ENCODE measurements around the gene STRA6. TPM values are rescaled to one million over a fixed set of nuclear protein-coding genes. Genes with fewer than 3 reads are reported as not detected.
A peak's percentile ranks its signal among the peaks of the same experiment; 100 is the strongest.

STRA6 gene
- polyA plus RNA-seq, 1 of the 3 experiments (the other 2 are of a cell fraction), result 27.9 TPM

DNA sequence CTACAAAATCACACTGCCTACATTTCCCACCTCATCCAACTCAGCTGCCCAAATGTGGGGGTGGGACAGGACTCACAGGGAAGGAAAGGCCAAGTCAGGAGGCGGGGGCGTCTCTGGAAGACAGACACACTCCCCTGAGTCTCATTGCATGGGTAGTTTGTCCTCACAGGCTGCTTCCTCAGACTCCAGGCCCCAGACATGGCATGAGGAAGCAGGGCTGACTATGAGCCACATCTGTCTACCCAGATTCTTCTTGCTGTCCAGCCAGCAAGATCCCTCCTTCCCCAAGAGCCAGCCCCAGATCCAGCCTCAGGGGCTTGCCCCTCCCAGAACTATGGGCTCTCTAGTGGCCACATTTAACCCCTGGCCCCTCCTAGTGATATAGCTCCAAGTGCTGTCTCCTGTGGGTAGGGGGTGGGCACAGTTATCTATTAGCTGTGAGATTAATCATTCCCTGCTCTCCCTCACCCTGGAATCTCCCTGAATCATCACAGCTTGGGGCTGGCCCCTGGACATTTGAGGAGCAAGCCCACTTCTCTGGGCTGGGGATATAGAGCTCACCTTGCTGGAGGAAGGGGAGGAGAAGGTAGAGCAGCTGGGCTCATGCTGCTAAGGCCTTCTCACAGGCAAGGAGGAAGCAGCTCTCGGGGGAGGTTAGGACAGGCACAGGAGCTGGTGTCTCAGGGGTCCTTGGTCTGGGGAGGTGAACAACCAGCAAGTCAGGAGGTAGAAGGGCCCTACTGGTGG, 31.4 kb upstream of the STRA6 start:
- 82% methylated on average over 3 of the region's 3 CpGs for WGBS (ENCODE audit: low lambda C conversion rate)
- TF ChIP-seq TCF12 (IDR thresholded peaks at IDR 0.05), result peak; percentile 28; the same call in 1 of the 2 replicates
- no peak for TF ChIP-seq RAD21 (IDR thresholded peaks at IDR 0.05; ENCODE audit: low read length)
- TF ChIP-seq MAX (IDR thresholded peaks at IDR 0.05; ENCODE audit: low read depth), result 0 out of 2 replicates have a peak, but pooled peaks have one; percentile 15
- TF ChIP-seq FOSL2 (IDR thresholded peaks at IDR 0.05; ENCODE audit: borderline replicate concordance, low read depth), result 0 out of 2 replicates have a peak, but pooled peaks have one; percentile 14
- CTCF ChIA-PET, result interaction anchor here (0.7 to 1.6 kb wide), 11 partner anchors 9 to 1041 kb away, joined by 3 to 6 read pairs (median 4); no protein-coding TSS in a partner anchor
- Histone ChIP-seq H3K36me3 (replicated peaks in 1 of 2; ENCODE audit: control insufficient read depth in 1 of 2, insufficient read depth in 2 of 2, low read length in 1 of 2) (no peaks in the 10 kb centered on the region), H3K4me3 (ENCODE audit: low read depth in 2 of 2, low read length in 1 of 2) (no peak overlapping the region), H3K79me2 (ENCODE audit: insufficient read depth) (no peaks in the 10 kb centered on the region), H3K9me3 (no peaks in the 10 kb centered on the region), H2AFZ (ENCODE audit: low read depth) (no peak overlapping the region), H3K9me2 (no peaks in the 10 kb centered on the region), H3K27ac (ENCODE audit: low read depth in 2 of 2, low read length in 1 of 2) (peak overlapping the region in 1 of 2 experiments; percentile 86; a peak in 2 of 4 replicates), H3K9ac (no peak overlapping the region), H3F3A (replicated peaks; ENCODE audit: insufficient read depth) (peaks cover 6% of the 10 kb centered on the region), H3K4me1 (ENCODE audit: control insufficient read depth in 1 of 2, insufficient read depth in 2 of 2, low read depth in 1 of 2, low read length in 1 of 2) (peaks cover 28 to 52% of the 10 kb centered on the region in 2 experiments), H3K27me3 (ENCODE audit: insufficient read depth) (no peaks in the 10 kb centered on the region), H4K20me1 (ENCODE audit: insufficient read depth) (no peaks in the 10 kb centered on the region), H3K4me2 (peak overlapping the region; percentile 29; the same call in 1 of the 2 replicates)
- POLR2A ChIA-PET, result interaction anchor here (0.6 to 2.5 kb wide), 8 partner anchors 14 to 59 kb away, joined by 3 to 14 read pairs (median 4); no protein-coding TSS in a partner anchor
- DNase-seq, result peak; percentile 44

- no peaks in the 10 kb centered on the region for H3K79me2 ChIP-seq (ENCODE audit: insufficient read depth)
- no peaks in the 10 kb centered on the region for H3K36me3 ChIP-seq (replicated peaks in 1 of 2; ENCODE audit: control insufficient read depth in 1 of 2, insufficient read depth in 2 of 2, low read length in 1 of 2)
- no peaks in the 10 kb centered on the region for H3K9me2 ChIP-seq
- H2AFZ ChIP-seq (ENCODE audit: low read depth), result no peak overlapping the region
- H3K4me1 ChIP-seq (ENCODE audit: control insufficient read depth in 1 of 2, insufficient read depth in 2 of 2, low read depth in 1 of 2, low read length in 1 of 2), result peaks cover 28 to 52% of the 10 kb centered on the region in 2 experiments
- no peaks in the 10 kb centered on the region for H3K9me3 ChIP-seq
- POLR2A ChIA-PET, result interaction anchor here (0.7 to 2.5 kb wide), 3 partner anchors 13 to 60 kb away, joined by 3 to 14 read pairs (median 4); no protein-coding TSS in a partner anchor
- 83% methylated on average over 6 of the region's 6 CpGs for WGBS (ENCODE audit: low lambda C conversion rate)
- H3K27ac ChIP-seq (ENCODE audit: low read depth in 2 of 2, low read length in 1 of 2), result peak overlapping the region in 1 of 2 experiments; percentile 86; a peak in 2 of 4 replicates
- TF ChIP-seq SIN3A (IDR thresholded peaks at IDR 0.05; ENCODE audit: borderline replicate concordance, low read depth, low read length) (no peak), PBX3 (IDR thresholded peaks at IDR 0.05) (no peak), FOXJ3 (CRISPR knock-in tag; IDR thresholded peaks at IDR 0.05) (no peak), RCOR1 (IDR thresholded peaks at IDR 0.05; ENCODE audit: low read length) (no peak), NRF1 (IDR thresholded peaks at IDR 0.05; ENCODE audit: low read depth, low read length) (no peak), RAD21 (IDR thresholded peaks at IDR 0.05; ENCODE audit: low read length) (no peak), EP300 (IDR thresholded peaks at IDR 0.05; ENCODE audit: borderline replicate concordance in 1 of 2, low read depth in 1 of 2, low read length in 1 of 2) (no peak), YY1 (IDR thresholded peaks at IDR 0.05; ENCODE audit: low read depth) (no peak), FOSL2 (IDR thresholded peaks at IDR 0.05; ENCODE audit: borderline replicate concordance, low read depth) (no peak), IRF3 (IDR thresholded peaks at IDR 0.05; ENCODE audit: low read depth, low read length) (no peak), GATA2 (CRISPR knock-in tag; IDR thresholded peaks at IDR 0.05) (no peak), TEAD4 (IDR thresholded peaks at IDR 0.05; ENCODE audit: borderline replicate concordance, insufficient read depth) (no peak)
- no peaks in the 10 kb centered on the region for H3K27me3 ChIP-seq (ENCODE audit: insufficient read depth)
- H3F3A ChIP-seq (replicated peaks; ENCODE audit: insufficient read depth), result peaks cover 6% of the 10 kb centered on the region
- DNase-seq, result no peak
- CTCF ChIA-PET, result interaction anchor here (0.7 to 1.6 kb wide), 5 partner anchors 9 to 105 kb away, joined by 3 to 6 read pairs (median 4); no protein-coding TSS in a partner anchor
- no peaks in the 10 kb centered on the region for H4K20me1 ChIP-seq (ENCODE audit: insufficient read depth)
- no peak overlapping the region for H3K4me2 ChIP-seq
- no peak overlapping the region for H3K9ac ChIP-seq
- H3K4me3 ChIP-seq (ENCODE audit: low read depth in 2 of 2, low read length in 1 of 2), result no peak overlapping the region
Observed at GRCh38 chr15:74233373-74233772, 30.8 kb upstream of the STRA6 start.
